ENCODE data around the gene GPR21.

The GPR21 gene

DNA sequence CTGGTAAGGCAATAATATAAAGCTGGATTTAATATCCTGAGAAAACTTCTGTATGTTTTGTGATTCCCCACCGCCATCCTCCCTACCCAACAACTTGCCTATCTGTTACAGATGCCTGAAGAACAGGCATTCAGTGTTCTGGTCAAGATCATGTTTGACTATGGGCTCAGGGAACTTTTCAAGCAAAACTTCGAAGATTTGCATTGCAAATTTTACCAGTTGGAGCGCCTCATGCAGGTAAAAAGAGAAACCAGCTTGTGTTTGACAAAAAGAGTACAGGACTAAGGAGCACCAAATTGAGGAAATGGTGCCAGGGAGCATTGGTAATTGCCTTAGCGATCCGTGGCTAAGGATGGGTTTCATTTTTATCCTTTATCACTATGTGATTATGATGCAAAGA is 40.0 kb downstream of the GPR21 start:
- H3K27ac ChIP-seq (replicated peaks), result no peak overlapping the region
- TF ChIP-seq, protein P1, sequence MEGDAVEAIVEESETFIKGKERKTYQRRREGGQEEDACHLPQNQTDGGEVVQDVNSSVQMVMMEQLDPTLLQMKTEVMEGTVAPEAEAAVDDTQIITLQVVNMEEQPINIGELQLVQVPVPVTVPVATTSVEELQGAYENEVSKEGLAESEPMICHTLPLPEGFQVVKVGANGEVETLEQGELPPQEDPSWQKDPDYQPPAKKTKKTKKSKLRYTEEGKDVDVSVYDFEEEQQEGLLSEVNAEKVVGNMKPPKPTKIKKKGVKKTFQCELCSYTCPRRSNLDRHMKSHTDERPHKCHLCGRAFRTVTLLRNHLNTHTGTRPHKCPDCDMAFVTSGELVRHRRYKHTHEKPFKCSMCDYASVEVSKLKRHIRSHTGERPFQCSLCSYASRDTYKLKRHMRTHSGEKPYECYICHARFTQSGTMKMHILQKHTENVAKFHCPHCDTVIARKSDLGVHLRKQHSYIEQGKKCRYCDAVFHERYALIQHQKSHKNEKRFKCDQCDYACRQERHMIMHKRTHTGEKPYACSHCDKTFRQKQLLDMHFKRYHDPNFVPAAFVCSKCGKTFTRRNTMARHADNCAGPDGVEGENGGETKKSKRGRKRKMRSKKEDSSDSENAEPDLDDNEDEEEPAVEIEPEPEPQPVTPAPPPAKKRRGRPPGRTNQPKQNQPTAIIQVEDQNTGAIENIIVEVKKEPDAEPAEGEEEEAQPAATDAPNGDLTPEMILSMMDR (IDR thresholded peaks at IDR 0.05; ENCODE audit: insufficient read depth, low read length), result no peak
- TF ChIP-seq GABPA (IDR thresholded peaks at IDR 0.05; ENCODE audit: low read depth) (no peak), SPI1 (IDR thresholded peaks at IDR 0.05; ENCODE audit: borderline replicate concordance, low read depth) (no peak), POLR2AphosphoS5 (IDR thresholded peaks at IDR 0.05; ENCODE audit: low read depth) (no peak)
- TF ChIP-seq, protein P2, sequence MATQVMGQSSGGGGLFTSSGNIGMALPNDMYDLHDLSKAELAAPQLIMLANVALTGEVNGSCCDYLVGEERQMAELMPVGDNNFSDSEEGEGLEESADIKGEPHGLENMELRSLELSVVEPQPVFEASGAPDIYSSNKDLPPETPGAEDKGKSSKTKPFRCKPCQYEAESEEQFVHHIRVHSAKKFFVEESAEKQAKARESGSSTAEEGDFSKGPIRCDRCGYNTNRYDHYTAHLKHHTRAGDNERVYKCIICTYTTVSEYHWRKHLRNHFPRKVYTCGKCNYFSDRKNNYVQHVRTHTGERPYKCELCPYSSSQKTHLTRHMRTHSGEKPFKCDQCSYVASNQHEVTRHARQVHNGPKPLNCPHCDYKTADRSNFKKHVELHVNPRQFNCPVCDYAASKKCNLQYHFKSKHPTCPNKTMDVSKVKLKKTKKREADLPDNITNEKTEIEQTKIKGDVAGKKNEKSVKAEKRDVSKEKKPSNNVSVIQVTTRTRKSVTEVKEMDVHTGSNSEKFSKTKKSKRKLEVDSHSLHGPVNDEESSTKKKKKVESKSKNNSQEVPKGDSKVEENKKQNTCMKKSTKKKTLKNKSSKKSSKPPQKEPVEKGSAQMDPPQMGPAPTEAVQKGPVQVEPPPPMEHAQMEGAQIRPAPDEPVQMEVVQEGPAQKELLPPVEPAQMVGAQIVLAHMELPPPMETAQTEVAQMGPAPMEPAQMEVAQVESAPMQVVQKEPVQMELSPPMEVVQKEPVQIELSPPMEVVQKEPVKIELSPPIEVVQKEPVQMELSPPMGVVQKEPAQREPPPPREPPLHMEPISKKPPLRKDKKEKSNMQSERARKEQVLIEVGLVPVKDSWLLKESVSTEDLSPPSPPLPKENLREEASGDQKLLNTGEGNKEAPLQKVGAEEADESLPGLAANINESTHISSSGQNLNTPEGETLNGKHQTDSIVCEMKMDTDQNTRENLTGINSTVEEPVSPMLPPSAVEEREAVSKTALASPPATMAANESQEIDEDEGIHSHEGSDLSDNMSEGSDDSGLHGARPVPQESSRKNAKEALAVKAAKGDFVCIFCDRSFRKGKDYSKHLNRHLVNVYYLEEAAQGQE (IDR thresholded peaks at IDR 0.05; ENCODE audit: insufficient replicate concordance, low read depth), result no peak
- DNase-seq (ENCODE audit: low read depth in 1 of 2, low spot score in 1 of 2), result no peak
- H3K4me3 ChIP-seq (replicated peaks; ENCODE audit: insufficient read depth, low read length), result no peak overlapping the region
- H3K27me3 ChIP-seq (ENCODE audit: insufficient read depth, poor library complexity, severe bottlenecking), result no peaks in the 10 kb centered on the region

DNA sequence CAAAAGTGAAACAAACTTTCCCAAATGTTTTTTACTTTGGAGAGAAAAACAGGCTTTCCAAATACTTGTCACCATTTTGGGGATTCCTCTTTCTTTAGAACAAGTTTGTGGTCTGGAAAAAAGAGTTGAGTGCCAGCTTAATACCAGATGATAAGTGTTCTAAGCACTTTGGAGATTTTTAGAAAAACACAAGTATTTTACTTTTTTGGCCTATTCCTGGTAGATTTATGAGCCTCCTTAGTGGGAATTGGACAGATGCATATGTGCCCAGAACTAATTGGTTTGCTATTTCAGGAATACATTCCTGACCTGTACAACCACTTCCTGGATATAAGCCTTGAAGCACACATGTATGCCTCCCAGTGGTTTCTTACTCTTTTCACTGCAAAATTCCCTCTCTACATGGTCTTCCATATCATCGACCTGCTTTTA is 40.5 kb downstream of the GPR21 start:
- H3K27ac ChIP-seq (replicated peaks), result no peak overlapping the region
- H3K4me3 ChIP-seq (replicated peaks; ENCODE audit: insufficient read depth, low read length), result no peak overlapping the region
- DNase-seq (ENCODE audit: low read depth in 1 of 2, low spot score in 1 of 2), result no peak
- TF ChIP-seq GABPA (IDR thresholded peaks at IDR 0.05; ENCODE audit: low read depth) (no peak), SPI1 (IDR thresholded peaks at IDR 0.05; ENCODE audit: borderline replicate concordance, low read depth) (no peak), POLR2AphosphoS5 (IDR thresholded peaks at IDR 0.05; ENCODE audit: low read depth) (no peak)
- TF ChIP-seq, protein P2 (IDR thresholded peaks at IDR 0.05; ENCODE audit: insufficient replicate concordance, low read depth), result no peak
- TF ChIP-seq, protein P1 (IDR thresholded peaks at IDR 0.05; ENCODE audit: insufficient read depth, low read length), result no peak
- no peaks in the 10 kb centered on the region for H3K27me3 ChIP-seq (ENCODE audit: insufficient read depth, poor library complexity, severe bottlenecking)

DNA sequence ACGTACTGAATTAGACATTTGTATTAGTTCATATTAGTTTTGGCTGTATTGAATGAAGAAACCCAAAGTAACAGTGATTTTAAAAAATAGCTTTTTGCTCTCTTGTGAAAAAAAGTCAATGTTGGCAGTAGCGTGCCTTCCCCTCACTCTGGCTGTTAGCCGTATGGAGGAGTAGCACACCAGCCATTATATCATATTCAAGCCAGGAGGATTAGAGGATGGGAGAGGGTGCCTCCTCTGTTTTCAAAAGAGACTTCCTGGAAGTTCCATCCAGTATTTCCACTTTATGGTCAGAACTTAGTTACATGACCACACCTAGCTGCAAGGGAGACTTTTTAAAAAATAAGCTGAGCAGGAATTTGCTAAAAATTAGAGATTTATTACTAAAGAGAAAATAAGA is 41.2 kb downstream of the GPR21 start:
- H3K4me3 ChIP-seq (replicated peaks; ENCODE audit: insufficient read depth, low read length), result no peak overlapping the region
- H3K27ac ChIP-seq (replicated peaks), result no peak overlapping the region
- no peaks in the 10 kb centered on the region for H3K27me3 ChIP-seq (ENCODE audit: insufficient read depth, poor library complexity, severe bottlenecking)
- no peak for DNase-seq (ENCODE audit: low read depth in 1 of 2, low spot score in 1 of 2)
- TF ChIP-seq, protein P2 (IDR thresholded peaks at IDR 0.05; ENCODE audit: insufficient replicate concordance, low read depth), result no peak
- TF ChIP-seq GABPA (IDR thresholded peaks at IDR 0.05; ENCODE audit: low read depth) (no peak), SPI1 (IDR thresholded peaks at IDR 0.05; ENCODE audit: borderline replicate concordance, low read depth) (no peak), POLR2AphosphoS5 (IDR thresholded peaks at IDR 0.05; ENCODE audit: low read depth) (no peak)
- TF ChIP-seq, protein P1 (IDR thresholded peaks at IDR 0.05; ENCODE audit: insufficient read depth, low read length), result no peak
